Measurements from ENCODE around the gene CAPN12.
"Not testable (repeated sequence)": the region's sequence is repeated elsewhere in the genome, so short reads cannot be mapped to it uniquely, and the experiment has no call there.

DNA sequence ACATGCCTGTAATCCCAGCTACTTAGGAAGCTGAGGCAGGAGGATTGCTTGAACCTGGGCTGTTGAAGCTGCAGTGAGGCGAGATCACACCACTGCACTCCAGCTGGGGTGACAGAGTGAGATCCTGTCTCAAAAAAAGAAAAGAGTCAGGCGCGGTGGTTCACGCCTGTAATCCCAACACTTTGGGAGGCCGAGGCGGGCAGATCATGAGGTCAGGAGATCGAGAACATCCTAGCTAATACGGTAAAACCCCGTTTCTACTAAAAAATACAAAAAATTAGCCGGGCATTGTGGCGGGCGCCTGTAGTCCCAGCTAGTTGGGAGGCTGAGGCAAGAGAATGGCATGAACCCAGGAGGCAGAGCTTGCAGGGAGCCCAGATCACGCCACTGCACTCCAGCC, 37.9 kb upstream of the CAPN12 start:
- TF ChIP-seq, protein P1, sequence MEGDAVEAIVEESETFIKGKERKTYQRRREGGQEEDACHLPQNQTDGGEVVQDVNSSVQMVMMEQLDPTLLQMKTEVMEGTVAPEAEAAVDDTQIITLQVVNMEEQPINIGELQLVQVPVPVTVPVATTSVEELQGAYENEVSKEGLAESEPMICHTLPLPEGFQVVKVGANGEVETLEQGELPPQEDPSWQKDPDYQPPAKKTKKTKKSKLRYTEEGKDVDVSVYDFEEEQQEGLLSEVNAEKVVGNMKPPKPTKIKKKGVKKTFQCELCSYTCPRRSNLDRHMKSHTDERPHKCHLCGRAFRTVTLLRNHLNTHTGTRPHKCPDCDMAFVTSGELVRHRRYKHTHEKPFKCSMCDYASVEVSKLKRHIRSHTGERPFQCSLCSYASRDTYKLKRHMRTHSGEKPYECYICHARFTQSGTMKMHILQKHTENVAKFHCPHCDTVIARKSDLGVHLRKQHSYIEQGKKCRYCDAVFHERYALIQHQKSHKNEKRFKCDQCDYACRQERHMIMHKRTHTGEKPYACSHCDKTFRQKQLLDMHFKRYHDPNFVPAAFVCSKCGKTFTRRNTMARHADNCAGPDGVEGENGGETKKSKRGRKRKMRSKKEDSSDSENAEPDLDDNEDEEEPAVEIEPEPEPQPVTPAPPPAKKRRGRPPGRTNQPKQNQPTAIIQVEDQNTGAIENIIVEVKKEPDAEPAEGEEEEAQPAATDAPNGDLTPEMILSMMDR (IDR thresholded peaks at IDR 0.05): not testable (repeated sequence)
- not testable (repeated sequence) for TF ChIP-seq POLR2A, EP300 (IDR thresholded peaks at IDR 0.05)
